ENCODE results near the gene CSTPP1.

DNA sequence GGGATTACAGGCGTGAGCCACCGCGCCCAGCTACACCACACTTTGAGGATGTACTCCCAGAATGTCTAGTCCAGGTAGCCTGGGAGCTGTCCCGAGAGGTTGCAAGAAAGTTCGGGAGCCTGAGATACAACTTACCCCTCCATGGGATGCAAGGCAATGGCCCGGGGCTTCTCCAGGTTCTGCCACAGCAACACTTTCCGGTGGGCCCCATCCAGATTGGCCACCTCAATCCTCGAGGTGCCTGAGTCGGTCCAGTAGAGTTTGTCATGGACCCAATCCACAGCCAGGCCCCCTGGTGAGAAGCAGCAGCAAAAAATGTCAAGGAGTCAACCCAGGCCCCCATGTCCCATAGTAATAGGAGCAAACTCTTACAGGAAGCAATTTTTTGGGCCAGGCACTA lies 43.7 kb upstream of the CSTPP1 start:
- no peak for TF ChIP-seq CTCF (IDR thresholded peaks at IDR 0.05; ENCODE audit: low read length)
- TF ChIP-seq EZH2 (IDR thresholded peaks at IDR 0.05; ENCODE audit: borderline replicate concordance, low read length) = no peak

Data from OCI-LY1 (cell line).